HG03175 (cell line): ENCODE data around the gene NRXN3.

Source experiments
- ATAC-seq: cut with Tn5 transposase; IDR thresholded peaks from one replicate; pipeline ENCODE4 v1.9.1; 2021; ENCODE audit warnings: mild to moderate bottlenecking, moderate library complexity; ENCODE audit not compliant: unreplicated experiment

The NRXN3 gene

DNA sequence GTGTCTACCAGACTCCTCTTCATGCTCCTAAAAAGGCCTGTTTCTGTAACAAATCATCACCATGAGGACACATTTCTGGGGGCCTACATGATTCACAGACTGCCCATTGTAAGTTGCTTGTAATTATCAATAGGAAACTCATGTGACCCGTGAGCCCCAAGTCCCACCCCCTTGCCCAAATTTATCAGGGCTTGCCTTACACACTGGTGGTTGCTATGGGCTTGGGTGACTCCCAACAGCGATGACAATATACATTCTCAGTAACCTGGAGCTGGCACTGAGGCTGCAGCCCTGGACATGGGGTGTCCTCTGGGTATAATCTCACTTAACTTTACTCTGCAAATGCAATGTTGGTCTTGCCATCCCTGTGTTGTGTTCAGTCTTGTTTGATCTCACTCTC, 149.2 kb downstream of the NRXN3 start:
- ATAC-seq, result no peak

DNA sequence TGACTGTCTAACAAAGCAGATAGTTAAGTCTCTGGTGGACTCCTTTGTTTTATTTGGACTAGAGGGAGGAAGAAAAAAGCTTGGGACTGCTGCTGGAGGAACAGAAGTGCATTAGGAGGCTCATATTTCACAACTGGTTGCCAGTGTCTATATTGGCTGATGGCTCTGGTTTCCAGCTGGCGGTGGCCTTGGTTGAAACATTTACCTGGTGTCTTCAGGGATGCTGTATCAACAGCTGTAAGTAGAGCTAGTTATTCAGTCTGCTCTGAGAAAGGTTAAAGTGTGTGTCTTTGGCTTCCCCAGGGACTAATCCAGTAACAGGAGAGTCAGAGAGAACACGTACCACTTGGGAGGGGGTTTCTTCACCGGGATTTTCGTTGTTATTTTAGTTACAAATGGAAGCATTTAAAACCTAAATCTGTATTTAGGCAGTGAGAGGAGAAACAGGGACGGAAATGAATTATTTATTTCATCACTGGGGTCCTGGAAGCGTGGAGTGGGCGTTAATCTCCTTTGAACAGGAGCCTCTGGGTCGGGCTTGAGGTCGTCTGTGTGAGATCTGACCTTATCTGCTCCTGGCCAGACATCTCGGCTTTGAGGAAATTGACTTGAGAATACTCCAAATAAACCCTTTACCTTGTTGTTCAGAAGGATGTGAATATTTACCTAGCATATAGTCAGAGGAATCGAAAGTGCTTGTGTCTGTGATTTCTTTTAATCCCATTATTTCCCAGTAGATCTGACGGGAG, 149.9 kb downstream of the NRXN3 start:
- no peak for ATAC-seq

DNA sequence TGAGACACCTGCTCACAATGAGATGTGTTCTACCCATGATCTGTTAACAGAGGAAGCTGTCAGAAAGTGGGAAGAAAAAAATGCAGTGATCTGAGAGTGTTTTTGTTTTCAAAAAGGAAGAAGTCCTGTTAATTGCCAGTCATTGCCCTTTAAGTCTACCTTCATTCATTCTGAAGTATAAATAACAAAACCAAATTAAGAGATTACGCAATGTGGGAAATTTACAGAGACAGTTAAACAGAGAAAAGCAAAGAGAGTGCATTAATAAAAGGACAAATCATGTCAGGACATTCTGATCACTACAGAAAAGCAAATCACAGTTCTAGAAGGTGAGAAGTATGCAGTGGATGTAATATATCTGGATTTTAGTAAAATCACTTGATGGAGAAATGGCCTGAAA, 154.2 kb downstream of the NRXN3 start:
- no peak for ATAC-seq

DNA sequence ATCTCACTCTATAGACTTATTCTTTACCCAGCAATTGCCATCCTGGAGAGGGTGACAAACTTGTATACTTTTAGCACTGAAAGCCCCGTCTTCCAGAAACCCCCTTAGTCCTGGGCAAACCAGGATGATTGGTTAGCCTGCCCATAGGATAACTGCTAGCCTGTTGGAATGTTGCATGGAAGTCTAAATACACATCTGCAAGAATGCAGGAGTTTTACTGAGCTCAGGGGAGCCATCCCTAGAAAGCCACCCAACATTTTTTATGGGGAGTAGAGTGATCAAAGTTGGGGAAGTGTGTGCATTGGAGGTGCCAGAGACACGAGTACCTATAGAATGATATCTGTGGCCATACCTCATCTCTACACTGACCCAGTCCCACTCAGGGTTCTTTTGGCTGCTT, 155.7 kb downstream of the NRXN3 start:
- ATAC-seq, result no peak

DNA sequence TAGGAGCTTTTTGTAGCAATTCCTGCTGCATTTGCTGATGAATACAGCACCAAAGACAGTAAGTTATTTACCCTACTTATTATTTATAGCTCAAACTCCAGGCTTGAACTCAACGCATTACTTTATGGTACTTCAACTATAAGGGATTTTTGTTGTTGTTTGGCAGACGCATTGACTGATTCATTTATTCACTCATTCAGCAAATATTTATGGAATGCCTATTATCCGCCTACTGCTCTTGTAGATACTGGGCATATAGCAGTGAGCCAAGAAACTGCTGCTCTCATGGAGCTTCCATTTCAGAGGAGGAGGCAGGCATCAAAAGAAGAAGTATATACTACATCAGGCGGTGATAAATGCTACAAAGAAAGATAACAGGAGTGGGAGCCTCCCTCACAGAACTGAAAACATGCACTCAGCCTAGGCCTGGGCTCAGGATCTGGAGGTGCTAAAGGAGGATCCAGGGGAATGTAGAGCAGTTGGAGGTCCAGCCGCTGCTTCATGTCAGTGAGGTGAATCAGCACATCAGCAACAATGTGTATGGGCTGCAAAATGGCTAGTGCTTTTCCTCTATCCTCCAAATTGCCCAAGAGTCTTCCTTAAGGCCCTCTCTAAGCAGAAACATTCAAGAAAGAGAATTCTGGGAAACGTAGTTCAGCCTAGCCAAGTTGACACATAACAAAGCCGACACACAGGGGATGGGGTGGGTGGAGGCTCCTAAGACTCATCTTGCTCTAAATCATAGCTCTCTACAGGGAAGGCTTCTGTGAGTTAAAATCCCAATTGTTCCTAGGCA, 157.5 kb downstream of the NRXN3 start:
- ATAC-seq, result no peak

DNA sequence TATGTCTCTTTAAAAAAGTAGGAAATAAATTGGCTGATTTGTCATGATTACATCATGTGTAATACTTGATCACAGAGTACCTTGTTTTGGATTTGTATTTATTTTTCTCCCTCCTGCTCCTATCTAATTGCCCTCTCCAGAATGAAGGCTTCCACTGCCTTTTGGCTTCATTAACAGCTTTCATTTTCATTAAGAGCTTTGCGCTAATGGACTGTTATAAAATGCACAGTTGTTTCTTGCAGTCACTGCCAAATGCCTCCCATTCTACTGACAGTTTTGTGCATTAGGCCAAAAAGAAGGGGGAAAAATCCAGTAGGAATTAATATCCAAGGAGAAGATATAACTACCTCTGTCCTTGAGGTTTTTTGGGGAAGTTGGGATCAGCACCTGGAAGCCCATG, 159.2 kb downstream of the NRXN3 start:
- ATAC-seq, result no peak

DNA sequence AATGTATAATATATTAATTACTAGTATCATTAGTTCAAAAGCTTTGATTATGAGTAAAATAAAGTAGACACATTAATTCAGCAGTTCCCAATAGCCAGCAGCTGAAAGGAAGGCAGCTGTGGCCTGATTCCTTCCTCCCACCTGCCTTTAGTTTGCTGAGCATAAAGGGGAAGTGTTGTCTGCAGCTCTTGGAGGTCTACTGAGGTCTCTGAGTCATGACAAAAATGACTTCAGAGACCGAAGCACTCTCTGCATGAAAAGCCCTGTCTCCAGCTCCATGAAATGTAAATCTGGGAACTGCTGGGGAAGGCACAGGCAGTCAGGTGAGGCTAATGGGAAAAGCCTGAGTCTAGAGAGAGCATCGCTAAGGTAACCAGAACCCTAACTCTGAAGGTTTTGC, 165.4 kb downstream of the NRXN3 start:
- ATAC-seq, result no peak

DNA sequence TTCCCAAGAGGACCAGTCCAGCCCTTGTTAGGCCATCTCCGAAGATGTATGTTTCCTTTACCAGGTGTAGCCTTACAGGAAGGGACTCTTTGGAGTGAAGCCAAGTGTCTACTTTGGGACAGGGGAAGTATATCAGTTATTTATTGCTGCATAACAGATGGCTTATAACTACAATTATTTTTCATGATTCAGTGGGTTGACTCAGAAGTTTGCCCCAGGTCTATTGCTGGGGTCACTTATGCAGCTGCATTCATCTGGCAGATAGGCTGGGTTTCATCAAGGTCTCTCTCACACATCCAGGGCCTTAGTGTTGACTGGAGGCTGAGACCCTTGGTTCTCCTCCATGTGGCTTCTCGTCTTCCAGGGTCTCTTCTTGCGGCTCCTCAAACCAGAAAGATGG, 170.1 kb downstream of the NRXN3 start:
- ATAC-seq, result no peak

DNA sequence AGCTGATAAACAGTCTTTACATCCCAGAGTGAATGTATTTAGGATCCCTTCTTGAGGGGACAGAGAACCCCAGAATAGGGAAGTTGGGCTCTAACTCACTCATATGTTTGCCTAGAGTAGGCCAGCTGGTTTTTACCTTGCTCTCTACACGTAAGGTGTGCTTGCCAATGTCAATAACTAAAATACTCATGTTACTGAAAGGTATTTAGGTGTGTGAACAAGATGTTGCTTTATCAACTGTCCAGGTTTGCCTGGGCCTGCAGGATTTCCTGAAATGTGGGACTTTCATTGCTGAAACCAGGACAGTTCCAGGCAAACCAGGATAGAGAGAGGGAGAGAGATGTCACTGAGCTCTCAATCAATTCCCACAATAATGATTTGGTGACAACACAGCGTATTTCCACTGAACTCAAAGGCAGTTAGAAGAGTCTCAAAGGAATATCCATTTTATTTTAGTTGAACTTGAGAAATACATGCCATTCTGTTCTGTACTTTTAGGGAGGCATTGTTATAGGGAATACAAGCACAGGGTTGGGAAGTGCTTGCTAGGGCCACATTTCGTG, 171.7 kb downstream of the NRXN3 start:
- ATAC-seq, result no peak

DNA sequence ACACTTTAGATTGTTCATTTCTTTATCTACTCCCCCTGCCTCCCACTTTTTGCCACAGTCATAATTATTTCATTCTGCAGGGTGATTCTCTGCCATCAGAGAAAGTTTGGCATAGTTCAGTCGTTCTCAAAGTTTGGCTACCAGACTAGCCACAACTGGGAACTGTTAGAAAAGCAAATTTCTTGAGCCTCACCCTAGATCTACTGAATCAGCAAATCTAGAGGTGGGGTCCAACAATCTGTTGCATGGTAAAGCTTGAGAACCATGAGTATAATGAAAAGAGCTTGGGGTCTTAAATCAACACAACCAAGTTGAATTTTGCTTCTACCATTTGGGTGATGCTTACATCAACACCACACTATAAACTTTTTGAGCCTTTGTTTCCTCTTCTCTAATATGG, 172.7 kb downstream of the NRXN3 start:
- no peak for ATAC-seq

DNA sequence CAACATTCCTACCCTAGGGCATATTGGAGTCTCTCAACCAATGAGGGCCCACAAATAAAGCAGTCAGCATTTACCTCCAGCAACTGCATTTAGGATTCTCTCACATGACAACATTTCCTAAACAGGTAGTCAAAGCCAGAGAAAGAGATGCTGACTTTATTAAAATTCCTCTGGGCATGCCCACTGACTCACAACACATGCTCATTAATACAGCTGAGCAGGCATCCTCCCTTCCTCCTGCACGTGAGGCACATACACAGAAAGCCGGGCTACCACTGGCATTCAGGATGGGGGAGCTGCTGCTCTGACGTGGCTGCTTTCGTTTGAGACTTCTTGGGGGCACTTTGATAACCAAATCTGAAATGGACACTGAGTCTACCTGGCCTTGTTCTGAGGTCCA, 174.1 kb downstream of the NRXN3 start:
- no peak for ATAC-seq

DNA sequence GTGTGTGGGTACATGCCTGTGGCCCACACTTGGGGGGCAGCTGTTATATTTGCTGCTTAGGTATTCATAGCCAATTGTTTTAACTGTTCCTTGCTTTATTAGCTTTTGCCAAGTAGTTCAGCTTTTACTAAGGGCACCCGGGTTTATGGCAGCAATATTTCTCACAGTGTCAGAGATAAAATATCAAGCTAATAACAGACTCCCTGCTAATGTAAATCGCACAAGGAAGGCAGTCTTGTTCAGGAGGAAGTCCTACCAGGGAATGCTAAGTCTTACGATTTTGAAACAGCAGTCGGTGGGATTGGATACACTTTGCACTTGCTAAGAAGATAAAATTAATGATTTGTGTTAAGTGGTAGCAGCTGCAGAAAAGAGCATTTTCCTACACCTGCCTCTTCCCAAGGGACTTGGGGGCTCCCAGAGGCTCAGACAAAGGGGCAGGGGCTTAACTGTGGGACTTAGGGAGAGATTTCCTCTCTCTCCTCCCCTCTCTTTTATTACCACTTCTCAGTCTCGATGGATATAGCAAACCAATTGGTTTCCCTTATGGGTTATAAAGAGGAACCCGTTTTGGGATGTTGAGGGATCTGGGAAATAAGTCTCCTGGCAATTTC, 175.1 kb downstream of the NRXN3 start:
- no peak for ATAC-seq

DNA sequence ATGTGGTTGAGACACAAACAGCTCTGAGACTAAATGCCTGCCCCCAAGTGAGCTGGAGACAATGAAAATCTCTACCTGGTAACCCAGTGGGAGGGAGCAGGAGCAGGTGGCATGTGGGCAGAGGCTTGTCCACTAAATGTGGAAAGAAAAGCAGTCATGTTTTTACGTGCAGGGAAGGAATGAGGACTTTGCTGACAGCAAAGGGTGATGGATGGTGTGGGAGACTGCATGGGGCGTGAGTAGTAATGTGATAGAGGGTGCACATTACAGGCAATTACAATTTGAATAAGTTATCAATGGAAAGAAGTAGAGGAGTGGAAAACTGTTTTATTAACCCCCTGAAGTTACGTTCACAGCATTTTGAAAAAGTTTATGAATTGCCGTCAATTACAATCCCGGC, 176.6 kb downstream of the NRXN3 start:
- no peak for ATAC-seq

DNA sequence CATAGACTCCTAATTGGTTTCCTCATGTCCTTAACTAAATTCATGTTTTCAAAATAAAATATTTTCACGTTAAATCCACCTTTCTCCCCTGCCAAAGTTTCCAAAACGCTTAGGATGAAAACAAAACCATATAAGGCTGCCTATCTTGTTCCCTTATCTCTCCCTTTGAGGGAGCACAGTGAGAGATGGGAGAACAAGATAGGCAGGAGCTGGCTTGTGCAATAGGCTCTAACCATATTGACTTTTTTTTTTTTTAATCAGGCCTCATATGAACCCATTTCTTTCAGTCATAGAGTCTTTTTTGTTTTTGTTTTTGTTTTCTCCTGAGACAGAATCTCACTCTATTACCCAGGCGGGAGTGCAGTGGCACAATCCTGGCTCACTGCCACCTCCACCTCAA, 184.9 kb downstream of the NRXN3 start:
- no peak for ATAC-seq

DNA sequence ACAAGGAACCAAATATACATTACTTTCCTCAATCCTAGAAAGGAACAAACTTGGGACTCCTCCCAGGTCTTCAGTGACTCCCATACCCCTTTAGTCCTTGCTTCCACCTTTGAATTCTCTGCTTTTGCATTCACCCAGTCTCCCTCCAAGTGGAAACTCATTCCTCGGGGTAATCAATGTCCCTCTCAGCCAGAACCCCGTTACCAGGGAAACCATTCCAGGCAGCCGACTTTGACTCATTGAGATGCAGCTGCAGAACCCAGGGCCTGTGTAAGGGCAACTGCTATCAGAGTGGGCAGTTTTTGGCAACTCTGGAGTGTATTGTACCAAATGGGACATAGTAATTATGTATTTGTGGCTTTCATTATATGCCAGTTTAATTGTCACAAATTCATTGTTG, 186.2 kb downstream of the NRXN3 start:
- ATAC-seq, result no peak

DNA sequence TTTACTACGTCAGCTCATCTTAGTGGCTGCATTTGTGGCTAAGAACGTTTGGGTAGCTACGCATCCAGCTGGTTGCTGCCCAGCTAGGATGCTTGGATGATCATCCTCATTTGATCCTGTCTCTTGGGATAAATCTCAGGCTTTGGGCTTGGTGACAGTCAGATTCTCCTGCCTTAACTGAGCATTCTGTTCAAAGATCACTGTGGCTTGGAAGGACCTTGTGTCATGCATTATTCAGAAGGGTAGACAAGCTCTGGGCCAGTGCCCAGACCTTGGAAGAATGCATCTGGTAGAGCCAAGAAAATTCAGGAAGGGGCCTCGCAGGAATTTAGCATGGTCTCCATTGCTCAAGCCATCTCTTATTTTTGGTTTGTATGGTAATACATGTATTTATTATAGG, 188.4 kb downstream of the NRXN3 start:
- no peak for ATAC-seq

DNA sequence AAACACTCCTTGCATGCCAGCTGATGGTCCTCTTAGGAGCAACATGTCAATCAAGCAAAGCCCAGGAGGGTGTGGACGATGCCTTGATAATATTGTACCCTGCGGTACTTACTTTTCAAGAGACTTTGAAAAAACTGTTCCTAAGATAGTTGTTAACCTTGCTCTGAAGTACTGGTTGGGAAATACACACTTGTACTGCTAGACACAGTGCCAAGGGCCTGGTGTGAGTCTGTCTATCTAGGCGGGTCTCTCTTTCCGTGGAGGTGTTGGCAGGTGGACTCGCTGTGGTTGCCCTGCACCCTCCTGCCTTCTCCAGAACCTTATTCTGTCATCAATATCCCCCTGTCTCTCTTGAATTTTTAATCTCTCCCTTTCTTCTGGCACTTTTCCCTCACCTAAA, 189.4 kb downstream of the NRXN3 start:
- no peak for ATAC-seq

DNA sequence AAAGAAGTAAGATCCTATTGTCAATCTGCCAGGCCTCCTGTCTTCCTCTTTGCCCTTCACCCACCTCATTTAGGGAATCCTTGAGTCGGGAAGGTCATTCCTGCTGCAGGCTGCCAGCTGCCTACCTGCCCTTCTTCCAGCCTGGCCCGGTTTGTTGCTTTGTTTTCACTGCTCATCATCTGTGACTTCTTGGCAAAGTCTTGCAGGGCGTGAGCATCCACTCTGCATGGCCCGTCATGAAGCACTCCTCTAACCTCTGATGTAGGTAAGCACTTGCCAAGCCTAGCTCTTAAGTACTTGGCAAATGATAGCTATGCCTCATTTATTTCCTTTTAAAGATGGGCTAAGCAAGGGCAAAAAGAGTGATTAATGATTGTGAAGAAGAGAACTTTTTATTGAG, 192.8 kb downstream of the NRXN3 start:
- ATAC-seq, result no peak

DNA sequence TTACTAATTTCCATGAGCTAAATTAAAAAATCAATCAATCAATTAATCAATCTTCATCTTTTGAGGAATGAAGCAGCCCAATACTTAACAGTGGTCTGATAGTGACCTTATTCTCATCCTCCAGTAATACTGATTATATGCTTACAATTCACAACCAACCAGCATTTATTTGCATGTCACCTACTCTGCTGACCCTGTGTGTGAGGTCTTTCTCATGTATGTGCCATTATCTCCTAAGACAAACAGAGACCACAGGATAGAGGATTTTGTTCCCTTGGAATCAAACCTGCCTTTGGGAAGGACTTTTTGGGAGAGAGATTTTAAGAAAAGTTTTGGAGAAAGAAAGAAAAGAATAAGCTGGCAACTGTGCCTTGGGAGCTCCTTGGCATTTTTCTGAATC, 197.2 kb downstream of the NRXN3 start:
- ATAC-seq, result no peak

DNA sequence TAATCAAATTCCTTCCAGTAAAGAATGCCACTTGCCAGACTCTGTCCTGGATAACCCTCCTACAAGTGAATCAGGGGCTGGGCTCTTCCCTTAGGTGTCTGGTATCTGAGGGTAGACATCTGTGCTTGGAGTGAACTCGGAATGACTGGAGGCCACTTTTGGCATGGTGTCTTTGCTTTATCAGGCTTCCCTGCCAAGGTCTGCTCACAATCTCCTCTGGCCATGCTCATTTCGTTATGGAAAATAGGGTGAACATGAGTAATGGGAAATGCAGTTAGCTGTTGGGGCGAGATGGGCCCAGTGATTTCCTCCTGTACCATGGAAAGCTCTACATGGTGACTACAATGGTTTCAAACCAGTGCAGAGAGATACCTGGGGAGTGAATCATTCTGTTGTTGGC, 212.9 kb downstream of the NRXN3 start:
- ATAC-seq, result no peak

DNA sequence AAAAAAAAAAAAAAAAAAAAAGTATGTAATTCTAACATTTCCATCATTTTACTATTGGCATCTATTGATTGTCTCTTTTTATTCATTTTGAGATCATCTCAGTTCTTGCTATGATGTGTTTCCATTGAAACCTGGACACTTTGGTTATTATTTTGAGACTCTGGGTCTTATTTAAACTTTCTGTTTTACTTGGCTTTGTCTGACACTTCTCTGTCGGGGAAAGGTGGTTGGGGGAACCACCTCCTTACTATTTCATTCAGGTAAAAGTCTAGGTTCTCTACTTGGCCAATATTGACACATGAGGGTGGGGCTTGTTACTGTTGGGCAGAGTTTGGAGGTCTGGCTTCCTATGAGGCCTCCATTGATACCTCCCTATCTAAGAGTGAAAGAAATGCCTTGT, 228.0 kb downstream of the NRXN3 start:
- ATAC-seq, result no peak
